Stimulated activated CD8-positive, alpha-beta memory T cell treated with anti-CD3 and anti-CD28 coated beads, Interleukin-12 subunit alpha, Interleukin-12 subunit beta, amount 100 ng/mL, for 24 hours (primary cell): ENCODE measurements around the gene VPS13A.
A peak's percentile ranks its signal among the peaks of the same experiment; 100 is the strongest.

Experiments used
- DNase-seq: peaks from one replicate; pipeline ENCODE4 v3.0.0-alpha.2; 2020; ENCODE audit errors: extremely low read depth

VPS13A gene

DNA sequence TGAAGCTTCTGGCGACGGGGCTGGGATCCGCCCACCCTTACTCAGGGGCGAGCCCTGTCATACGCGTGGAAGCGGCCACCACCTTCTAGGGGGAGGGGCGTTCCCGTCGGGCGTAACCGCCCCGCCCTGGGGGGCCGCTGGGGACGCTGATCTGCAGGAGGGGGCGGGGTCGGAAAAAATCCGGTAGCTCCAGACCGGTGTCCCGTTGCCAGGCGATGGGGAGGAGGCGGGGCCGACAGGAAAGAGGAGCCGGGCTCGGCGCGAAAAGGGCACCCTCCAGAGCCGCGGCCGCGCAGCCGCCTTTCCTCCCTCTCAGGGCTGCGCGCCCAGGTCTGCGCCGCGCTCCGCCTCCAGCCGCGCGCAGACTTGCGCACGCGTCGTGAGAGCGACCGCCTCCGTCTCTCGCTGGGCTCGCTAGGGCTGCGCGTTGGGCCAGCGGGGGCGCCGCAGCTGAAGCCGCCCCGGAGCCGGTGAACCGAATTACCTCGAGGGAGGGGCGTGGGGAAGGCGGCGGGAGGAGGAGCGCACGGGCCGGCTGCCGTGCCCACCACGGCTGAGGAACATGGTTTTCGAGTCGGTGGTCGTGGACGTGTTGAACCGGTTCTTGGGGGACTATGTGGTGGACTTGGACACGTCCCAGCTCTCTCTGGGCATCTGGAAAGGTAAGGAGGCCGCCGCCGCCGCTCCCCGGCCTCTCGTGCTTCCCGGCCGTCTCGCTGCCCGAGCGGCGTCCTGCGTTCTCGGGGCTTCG is at the start of gene VPS13A:
Gene VPS13A, plus strand, starts transcription at position 392 of the 751 bp plus-strand sequence. Its CDS starts 171 bp downstream, at position 563.
- DNase-seq = peak; percentile 98

GRCh38 chr9:77128125-77128789 is 49.1 kb upstream of the VPS13A start:
- DNase-seq = no peak

GRCh38 chr9:77131399-77131798 is 45.9 kb upstream of the VPS13A start:
- no peak for DNase-seq

- DNase-seq = no peak
Measured at GRCh38 chr9:77133011-77133410, 44.3 kb upstream of the VPS13A start.

DNA sequence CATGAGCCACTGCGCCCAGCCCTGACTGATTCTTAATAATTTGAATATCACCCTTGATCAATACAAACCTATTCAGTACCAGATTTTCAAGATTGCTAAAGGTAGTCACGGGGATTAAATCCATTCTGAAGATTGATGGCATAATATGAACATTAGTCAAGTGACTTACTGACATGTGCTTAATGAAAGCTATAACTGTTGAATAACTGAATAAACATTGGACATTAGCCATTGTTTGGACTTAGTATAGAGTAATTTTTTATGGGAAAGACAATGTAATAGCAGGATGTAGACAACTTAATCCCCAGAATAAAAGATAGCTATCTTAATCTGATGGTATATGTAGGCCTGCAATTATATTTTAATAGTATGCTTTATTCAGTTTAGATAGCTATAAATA is 35.0 kb upstream of the VPS13A start:
- no peak for DNase-seq

GRCh38 chr9:77149879-77150278 is 27.5 kb upstream of the VPS13A start:
- DNase-seq = no peak

- DNase-seq = no peak
Measured at GRCh38 chr9:77152289-77152688, 25.0 kb upstream of the VPS13A start.

GRCh38 chr9:77156646-77157371 is 20.5 kb upstream of the VPS13A start:
- DNase-seq = no peak

- DNase-seq = no peak
Measured at GRCh38 chr9:77158772-77159513, 18.4 kb upstream of the VPS13A start.

- no peak for DNase-seq
Measured at GRCh38 chr9:77161191-77161590, 16.1 kb upstream of the VPS13A start.

GRCh38 chr9:77161966-77162365 is 15.4 kb upstream of the VPS13A start:
- DNase-seq = no peak

- DNase-seq = no peak
Measured at GRCh38 chr9:77162366-77162765, 15.0 kb upstream of the VPS13A start.

DNA sequence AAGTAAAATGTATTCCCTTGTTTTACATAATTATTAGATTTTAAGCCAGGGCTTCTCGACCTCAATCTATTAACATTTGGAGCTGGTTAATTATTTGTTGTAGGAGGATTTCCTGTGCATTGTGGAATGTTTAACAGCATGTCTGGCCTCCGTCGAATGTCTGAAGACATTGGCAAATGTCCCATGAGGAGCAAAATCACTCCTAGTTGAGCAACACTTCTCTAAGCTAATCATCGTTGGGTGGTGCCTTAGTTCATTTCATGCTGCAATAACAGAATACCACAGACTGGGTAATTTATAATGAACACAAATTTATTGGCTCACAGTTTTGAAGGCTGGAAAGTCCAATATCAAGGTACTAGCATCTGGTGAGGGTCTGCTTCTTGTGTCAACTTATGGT is 13.4 kb upstream of the VPS13A start:
- no peak for DNase-seq

DNA sequence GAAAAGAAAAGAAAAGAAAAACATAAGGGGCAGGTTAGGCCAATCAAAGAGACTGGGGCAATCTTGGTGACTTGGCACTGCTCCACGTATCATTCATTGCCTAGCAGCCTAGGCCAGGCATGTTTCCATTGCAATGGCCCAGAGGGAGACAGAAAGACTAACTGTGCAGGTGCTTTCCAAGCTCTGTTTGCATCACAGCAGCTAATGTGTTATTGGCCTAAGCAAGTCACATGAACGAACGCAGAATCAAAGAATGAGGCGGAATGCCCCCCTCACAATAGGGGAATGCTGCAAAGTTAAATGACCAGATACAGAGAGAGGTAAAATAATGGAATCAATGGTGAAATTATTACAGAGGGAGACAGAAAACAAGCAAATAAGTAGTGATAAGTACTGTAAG is 11.1 kb upstream of the VPS13A start:
- DNase-seq = no peak

GRCh38 chr9:77170991-77171699 is 6.2 kb upstream of the VPS13A start:
- DNase-seq = no peak

DNA sequence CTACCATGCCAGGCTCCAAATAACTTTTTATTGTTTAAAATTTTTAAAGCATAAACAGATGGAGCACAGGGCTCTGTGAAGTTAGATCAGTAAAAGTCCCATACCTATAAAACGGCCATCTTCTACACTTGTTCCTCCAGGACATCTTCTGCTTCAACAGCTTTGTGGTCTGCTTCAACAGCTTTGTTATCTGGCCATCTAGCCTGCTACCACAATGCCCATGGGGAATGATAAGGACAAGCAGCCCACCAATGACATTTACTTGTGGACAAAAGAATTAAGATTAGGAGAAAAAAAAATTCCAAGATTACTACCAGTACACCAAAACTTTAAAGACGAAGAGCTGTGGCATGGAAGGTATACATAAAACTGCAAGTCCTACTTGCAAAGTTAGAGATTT is 2.2 kb upstream of the VPS13A start:
- DNase-seq = no peak

DNA sequence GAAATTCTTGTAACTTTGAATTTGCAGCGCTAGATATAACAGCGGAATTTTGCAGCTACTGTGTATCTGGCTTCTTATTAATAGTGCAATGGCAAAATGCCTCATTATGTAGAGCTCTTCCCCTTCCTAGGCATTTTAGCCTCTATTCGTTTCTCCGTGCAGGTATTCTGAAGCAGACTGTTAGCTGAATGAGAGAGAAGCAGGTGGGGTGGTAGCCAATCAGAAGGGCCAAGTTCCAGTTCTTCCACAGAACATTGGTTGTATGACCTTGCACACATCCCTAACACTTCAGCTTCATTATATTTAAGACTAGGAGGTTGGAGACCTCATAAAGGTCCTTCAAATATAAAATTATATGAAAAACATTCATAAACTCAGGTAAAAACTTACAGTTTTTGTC is 1.2 kb upstream of the VPS13A start:
- DNase-seq = no peak

GRCh38 chr9:77176686-77177142 is 620 bp upstream of the VPS13A start:
- no peak for DNase-seq

- DNase-seq = peak; percentile 19
Measured at GRCh38 chr9:77177894-77178794, 810 bp downstream of the VPS13A start.

- DNase-seq = no peak
Measured at GRCh38 chr9:77180056-77180455, 2.7 kb downstream of the VPS13A start.
